Measurements from ENCODE around the gene DLGAP4.

Gene DLGAP4

GRCh38 chr20:36271639-36272546 is 34.2 kb upstream of the DLGAP4 start:
- H3K9me3 Mint-ChIP-seq: no peaks in the 10 kb centered on the region
- no peak for DNase-seq
- H3K36me3 Mint-ChIP-seq: no peaks in the 10 kb centered on the region
- no peak overlapping the region for H3K4me3 Mint-ChIP-seq
- ATAC-seq (replicated peaks): no peak
- no peak overlapping the region for H3K27ac Mint-ChIP-seq
- no peaks in the 10 kb centered on the region for H3K4me1 Mint-ChIP-seq
- H3K27me3 Mint-ChIP-seq: peaks cover 20 to 30% of the 10 kb centered on the region in 2 donors

- no peak overlapping the region for H3K4me3 Mint-ChIP-seq
- ATAC-seq (replicated peaks) (no peak), DNase-seq (no peak)
- H3K4me1 Mint-ChIP-seq: no peaks in the 10 kb centered on the region
- H3K36me3 Mint-ChIP-seq: no peaks in the 10 kb centered on the region
- no peak overlapping the region for H3K27ac Mint-ChIP-seq
- H3K27me3 Mint-ChIP-seq: peaks cover 22 to 33% of the 10 kb centered on the region in 2 donors
- no peaks in the 10 kb centered on the region for H3K9me3 Mint-ChIP-seq
These were observed 33.5 kb upstream of the DLGAP4 start for GRCh38 chr20:36272547-36273220.

GRCh38 chr20:36273414-36274180 is 32.5 kb upstream of the DLGAP4 start:
- H3K27ac Mint-ChIP-seq: no peak overlapping the region
- H3K4me1 Mint-ChIP-seq: no peaks in the 10 kb centered on the region
- no peaks in the 10 kb centered on the region for H3K36me3 Mint-ChIP-seq
- ATAC-seq (replicated peaks): peak in 1 of 2 donors; percentile 44
- no peak overlapping the region for H3K4me3 Mint-ChIP-seq
- DNase-seq: no peak
- H3K9me3 Mint-ChIP-seq: no peaks in the 10 kb centered on the region
- peaks cover 27 to 38% of the 10 kb centered on the region in 2 donors for H3K27me3 Mint-ChIP-seq

- H3K4me1 Mint-ChIP-seq: no peaks in the 10 kb centered on the region
- H3K27ac Mint-ChIP-seq: no peak overlapping the region
- H3K27me3 Mint-ChIP-seq: peaks cover 27 to 38% of the 10 kb centered on the region in 2 donors
- DNase-seq (no peak), ATAC-seq (replicated peaks) (no peak)
- no peak overlapping the region for H3K4me3 Mint-ChIP-seq
- no peaks in the 10 kb centered on the region for H3K36me3 Mint-ChIP-seq
- H3K9me3 Mint-ChIP-seq: no peaks in the 10 kb centered on the region
These were observed 31.8 kb upstream of the DLGAP4 start for GRCh38 chr20:36274181-36274841.

GRCh38 chr20:36275011-36275410 is 31.1 kb upstream of the DLGAP4 start:
- H3K27me3 Mint-ChIP-seq: peaks cover 27 to 40% of the 10 kb centered on the region in 2 donors
- no peak for ATAC-seq (replicated peaks)
- H3K9me3 Mint-ChIP-seq: no peaks in the 10 kb centered on the region
- H3K36me3 Mint-ChIP-seq: no peaks in the 10 kb centered on the region
- no peak for DNase-seq
- no peak overlapping the region for H3K27ac Mint-ChIP-seq
- no peak overlapping the region for H3K4me3 Mint-ChIP-seq
- H3K4me1 Mint-ChIP-seq: no peaks in the 10 kb centered on the region

GRCh38 chr20:36275441-36276189 is 30.5 kb upstream of the DLGAP4 start:
- ATAC-seq (replicated peaks): no peak
- Mint-ChIP-seq H3K36me3 (no peaks in the 10 kb centered on the region), H3K4me3 (no peak overlapping the region), H3K27me3 (peaks cover 34 to 46% of the 10 kb centered on the region in 2 donors), H3K27ac (no peak overlapping the region), H3K9me3 (no peaks in the 10 kb centered on the region), H3K4me1 (no peaks in the 10 kb centered on the region)
- no peak for DNase-seq

GRCh38 chr20:36277546-36277945 is 28.6 kb upstream of the DLGAP4 start:
- Mint-ChIP-seq H3K27ac (no peak overlapping the region), H3K4me1 (no peaks in the 10 kb centered on the region), H3K4me3 (no peak overlapping the region), H3K27me3 (peaks cover 38 to 52% of the 10 kb centered on the region in 2 donors), H3K36me3 (no peaks in the 10 kb centered on the region), H3K9me3 (no peaks in the 10 kb centered on the region)
- ATAC-seq (replicated peaks): no peak
- no peak for DNase-seq

GRCh38 chr20:36279362-36279761 is 26.8 kb upstream of the DLGAP4 start:
- Mint-ChIP-seq H3K36me3 (no peaks in the 10 kb centered on the region), H3K4me3 (no peak overlapping the region), H3K9me3 (no peaks in the 10 kb centered on the region), H3K4me1 (no peaks in the 10 kb centered on the region), H3K27me3 (peaks cover 33 to 52% of the 10 kb centered on the region in 2 donors), H3K27ac (no peak overlapping the region)
- DNase-seq: no peak
- ATAC-seq (replicated peaks): no peak

- Mint-ChIP-seq H3K9me3 (no peaks in the 10 kb centered on the region), H3K27ac (no peak overlapping the region), H3K27me3 (peaks cover 30 to 50% of the 10 kb centered on the region in 2 donors), H3K4me3 (no peak overlapping the region), H3K36me3 (no peaks in the 10 kb centered on the region), H3K4me1 (no peaks in the 10 kb centered on the region)
- no peak for DNase-seq
- ATAC-seq (replicated peaks): no peak
These were observed 26.4 kb upstream of the DLGAP4 start for GRCh38 chr20:36279776-36280175.

GRCh38 chr20:36281785-36282380 is 24.3 kb upstream of the DLGAP4 start:
- no peaks in the 10 kb centered on the region for H3K36me3 Mint-ChIP-seq
- DNase-seq (no peak), ATAC-seq (replicated peaks) (no peak)
- no peak overlapping the region for H3K27ac Mint-ChIP-seq
- no peak overlapping the region for H3K4me3 Mint-ChIP-seq
- peaks cover 28 to 49% of the 10 kb centered on the region in 2 donors for H3K27me3 Mint-ChIP-seq
- H3K4me1 Mint-ChIP-seq: no peaks in the 10 kb centered on the region
- no peaks in the 10 kb centered on the region for H3K9me3 Mint-ChIP-seq

- no peak overlapping the region for H3K27ac Mint-ChIP-seq
- peaks cover 1 to 4% of the 10 kb centered on the region in 2 donors for H3K9me3 Mint-ChIP-seq
- DNase-seq (no peak), ATAC-seq (replicated peaks) (no peak)
- H3K4me1 Mint-ChIP-seq: no peaks in the 10 kb centered on the region
- H3K4me3 Mint-ChIP-seq: no peak overlapping the region
- peaks cover 31 to 63% of the 10 kb centered on the region in 2 donors for H3K27me3 Mint-ChIP-seq
- no peaks in the 10 kb centered on the region for H3K36me3 Mint-ChIP-seq
These were observed 21.4 kb upstream of the DLGAP4 start for GRCh38 chr20:36284751-36285150.

GRCh38 chr20:36285746-36286447 is 20.2 kb upstream of the DLGAP4 start:
- no peaks in the 10 kb centered on the region for H3K4me1 Mint-ChIP-seq

GRCh38 chr20:36297656-36298055 is 8.5 kb upstream of the DLGAP4 start:
- ATAC-seq (replicated peaks) (no peak), DNase-seq (no peak)
- Mint-ChIP-seq H3K4me1 (peaks cover 0 to under 1% of the 10 kb centered on the region in 2 donors), H3K4me3 (no peak overlapping the region), H3K36me3 (no peaks in the 10 kb centered on the region), H3K9me3 (no peaks in the 10 kb centered on the region), H3K27me3 (peaks cover 60 to 75% of the 10 kb centered on the region in 2 donors), H3K27ac (no peak overlapping the region)

More at GRCh38 chr20:36285746-36286447, 20.2 kb upstream of the DLGAP4 start:
- Mint-ChIP-seq H3K27me3 (peaks cover 23 to 53% of the 10 kb centered on the region in 2 donors), H3K27ac (no peak overlapping the region), H3K36me3 (no peaks in the 10 kb centered on the region), H3K9me3 (peaks cover 1 to 4% of the 10 kb centered on the region in 2 donors), H3K4me3 (no peak overlapping the region)
- no peak for ATAC-seq (replicated peaks)
- DNase-seq: no peak
